GM18520 (cell line): ENCODE results near the gene EBF4.

Source experiments
- ATAC-seq: cut with Tn5 transposase; IDR thresholded peaks from one replicate; pipeline ENCODE4 v1.9.1; 2021; ENCODE audit not compliant: unreplicated experiment

Gene EBF4

GRCh38 chr20:2793471-2793870 is 100.9 kb downstream of the EBF4 start:
- ATAC-seq: no peak

GRCh38 chr20:2794202-2794748 is 101.7 kb downstream of the EBF4 start:
- no peak for ATAC-seq

DNA sequence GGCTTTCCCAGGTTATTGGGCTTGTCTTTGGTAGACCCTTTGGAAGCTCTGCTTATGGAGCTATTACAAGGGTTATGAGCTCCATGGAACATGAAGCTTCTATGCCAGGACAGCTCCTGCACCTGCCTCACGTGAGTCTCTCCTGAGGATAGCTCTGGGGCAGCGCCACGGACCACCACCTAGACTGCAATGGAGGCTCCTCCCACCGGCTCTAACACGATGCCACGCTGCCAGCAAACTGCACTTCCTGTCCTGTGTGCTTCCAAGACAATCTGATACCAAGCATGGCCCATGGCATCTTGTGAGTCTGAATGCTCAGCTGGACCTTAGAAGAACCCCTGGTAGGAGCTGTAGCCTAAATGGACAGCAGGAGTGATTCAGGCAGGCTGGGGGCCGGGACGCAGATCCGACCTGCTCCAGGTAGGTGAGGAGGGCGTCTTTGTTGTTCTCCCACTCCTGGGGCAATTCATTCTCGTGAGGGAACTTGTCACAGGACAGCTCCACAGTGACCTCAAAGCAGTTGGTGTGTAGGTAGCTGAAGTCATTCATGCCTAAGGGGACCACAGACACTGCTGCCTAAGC is 102.4 kb downstream of the EBF4 start:
- no peak for ATAC-seq

- ATAC-seq: no peak
Observed at GRCh38 chr20:2795451-2795850, 102.9 kb downstream of the EBF4 start.

DNA sequence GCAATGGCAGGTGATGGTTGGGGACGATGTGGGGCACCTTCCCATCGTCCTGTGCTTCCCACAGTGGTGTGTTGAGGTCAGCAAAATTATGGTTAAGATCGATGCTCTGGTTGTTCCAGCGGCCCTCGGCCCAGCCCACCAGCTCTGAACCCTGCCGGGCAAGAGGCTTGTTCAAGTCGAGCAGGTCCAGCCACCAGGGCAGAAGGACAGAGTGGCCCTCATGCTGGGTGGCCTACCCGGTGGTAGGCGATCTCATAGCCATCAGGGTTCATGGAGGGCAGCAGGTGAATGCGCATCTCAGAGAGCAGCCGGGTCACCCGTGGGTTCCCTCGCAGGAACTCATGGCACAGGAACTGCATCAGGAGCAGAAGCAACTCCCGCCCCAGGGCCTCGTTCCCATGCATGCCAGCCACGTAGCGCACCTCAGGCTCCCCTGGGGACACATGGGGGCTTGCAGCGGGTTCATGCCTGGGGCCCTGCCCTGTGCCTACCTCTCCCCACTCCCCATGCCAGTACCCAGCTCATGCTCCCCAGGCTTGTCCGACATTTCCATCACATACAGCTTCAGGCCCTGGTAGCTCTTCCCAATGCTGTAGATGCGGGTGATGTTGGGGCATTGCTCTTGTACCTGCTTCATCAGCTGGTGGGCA is 103.6 kb downstream of the EBF4 start:
- ATAC-seq: no peak

GRCh38 chr20:2797136-2797983 is 104.8 kb downstream of the EBF4 start:
- ATAC-seq: no peak

DNA sequence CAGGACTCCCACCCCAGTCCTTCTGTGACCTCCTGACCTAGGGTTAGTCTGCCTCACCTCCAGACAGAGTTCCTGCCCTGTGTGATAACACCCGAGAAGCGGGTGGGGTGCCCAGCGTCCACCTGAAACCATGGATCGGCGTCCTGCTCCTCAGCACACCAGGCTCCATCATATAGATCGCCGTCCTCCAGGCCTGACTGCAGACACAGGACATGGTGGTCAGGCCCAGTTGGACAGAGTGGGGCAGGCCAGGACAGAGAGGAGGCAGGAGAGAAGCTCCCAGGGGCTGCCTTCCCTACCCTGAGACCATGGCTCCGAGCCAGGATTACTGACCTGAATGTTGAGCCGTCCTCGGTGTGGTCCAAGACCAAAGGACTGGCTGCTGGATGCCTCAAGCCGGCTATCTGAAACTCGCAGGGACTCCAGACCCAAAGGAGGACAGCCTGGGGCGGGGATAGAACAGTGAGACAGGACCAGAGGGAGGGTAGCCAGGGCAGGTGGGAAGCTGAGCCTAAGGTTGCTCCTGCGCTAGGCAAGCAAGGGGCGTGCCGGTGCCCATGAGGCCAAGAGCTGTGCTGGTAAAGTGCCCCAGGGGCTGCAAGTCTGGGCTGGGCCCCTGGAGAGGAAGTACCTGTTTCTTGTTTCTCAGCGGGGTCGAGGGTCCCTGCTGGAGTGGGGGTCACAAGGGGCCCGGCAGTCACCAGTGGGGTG is 105.7 kb downstream of the EBF4 start:
- no peak for ATAC-seq

- no peak for ATAC-seq
Observed at GRCh38 chr20:2798814-2799213, 106.2 kb downstream of the EBF4 start.

GRCh38 chr20:2799271-2799670 is 106.7 kb downstream of the EBF4 start:
- no peak for ATAC-seq

- ATAC-seq: no peak
Observed at GRCh38 chr20:2799688-2800520, 107.3 kb downstream of the EBF4 start.

GRCh38 chr20:2800521-2801285 is 108.1 kb downstream of the EBF4 start, which contains the start of gene CPXM1:
Gene CPXM1 (minus strand): TSS chr20:2800627. CDS start chr20:2800572, 55 bp downstream.
- no peak for ATAC-seq

- no peak for ATAC-seq
Observed at GRCh38 chr20:2801286-2801728, 108.7 kb downstream of the EBF4 start.

DNA sequence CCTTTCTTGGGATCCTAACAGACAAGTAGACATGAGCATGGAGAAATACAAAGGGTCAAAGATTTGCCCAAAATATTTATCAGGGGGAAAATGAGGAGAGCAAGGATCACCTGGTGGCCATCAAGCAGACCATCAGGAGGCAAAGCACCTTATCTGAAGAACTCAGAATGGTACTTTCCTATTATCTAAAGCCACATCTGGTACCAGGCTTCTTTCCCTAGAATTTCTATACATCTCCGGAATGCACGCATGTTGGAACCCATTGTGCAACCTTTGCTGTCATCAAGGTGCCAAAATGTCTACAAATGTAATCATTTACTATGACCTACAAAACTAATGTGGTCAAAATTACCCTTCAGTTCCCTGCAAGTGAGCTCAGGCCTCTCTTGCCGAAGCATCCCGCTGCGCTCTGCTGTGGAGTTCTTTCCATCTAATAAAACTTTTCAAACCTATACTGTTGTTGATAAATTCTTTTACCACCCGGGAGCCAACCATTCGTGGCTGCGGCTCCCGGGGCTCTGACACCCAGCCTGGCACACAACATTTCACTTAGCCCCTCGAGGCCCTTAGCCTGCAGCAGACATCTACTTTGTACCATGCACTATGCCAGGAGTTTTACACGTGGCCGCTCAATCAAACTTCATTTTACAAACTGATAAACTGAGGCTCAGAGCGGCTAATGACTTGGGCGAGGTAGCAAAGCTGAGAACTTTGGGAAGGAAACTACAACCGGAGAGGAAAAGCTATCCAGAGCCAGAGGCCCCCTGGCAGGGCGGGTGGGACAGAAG is 111.7 kb downstream of the EBF4 start:
- ATAC-seq: no peak

GRCh38 chr20:2804852-2805688 is 112.5 kb downstream of the EBF4 start:
- ATAC-seq: no peak

- no peak for ATAC-seq
Observed at GRCh38 chr20:2805689-2806350, 113.2 kb downstream of the EBF4 start.

- no peak for ATAC-seq
Observed at GRCh38 chr20:2806351-2806701, 113.7 kb downstream of the EBF4 start.

DNA sequence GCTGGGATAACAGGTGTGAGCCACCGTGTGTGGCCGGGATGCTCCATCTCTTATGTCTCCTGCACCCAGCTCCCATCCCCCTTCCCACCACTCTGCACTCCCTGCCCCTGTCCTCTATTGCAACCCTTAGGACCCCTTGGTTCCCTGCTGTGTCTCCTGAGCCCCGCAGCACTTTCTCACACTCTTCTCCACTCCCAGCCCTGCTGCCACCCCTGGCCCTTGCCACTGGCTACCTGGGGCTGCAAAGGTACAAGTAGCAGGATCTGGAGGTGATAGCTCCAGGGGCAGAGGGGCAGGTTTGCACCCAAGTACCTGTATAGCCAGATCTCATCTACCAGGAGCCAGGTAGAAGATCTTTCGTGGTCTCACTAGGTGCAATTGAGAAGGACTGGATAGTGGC is 114.4 kb downstream of the EBF4 start:
- no peak for ATAC-seq
